H1 (cell line): ENCODE data around the gene SATB2. TPM values are rescaled to one million over a fixed set of nuclear protein-coding genes. Genes with fewer than 3 reads are reported as not detected.

Experiments used
- CTCF ChIA-PET: fragments of 300-600 bp; sonication (Branson Sonifier 250); formaldehyde crosslinking; loops from one replicate; lab custom pipeline; 2021; ENCODE audit not compliant: partially characterized antibody; lab: Charles Lee
- POLR2A ChIA-PET: fragments of 300-600 bp; sonication (Branson Sonifier 250); formaldehyde crosslinking; loops from one replicate; lab custom pipeline; 2021; ENCODE audit warnings: inconsistent platforms; ENCODE audit not compliant: partially characterized antibody; lab: Charles Lee
- DNase-seq, 2 experiments: peaks; one replicate each; pipeline versions ENCODE4 v3.0.0 to v3.0.0-alpha.2; 2010 to 2022; ENCODE audit warnings: low spot score in 2 of 2, low read depth in 1 of 2, mixed read lengths in 1 of 2
- FAIRE-seq: peaks from 2 replicates; lab custom pipeline; 2011; peaks lifted over from hg19 to GRCh38; lab: Jason Lieb, UNC
- H2AFZ ChIP-seq: 2 replicates; pipeline ENCODE4 v1.8.1; 2012; ENCODE audit warnings: low read length, inconsistent platforms
- H2AK5ac ChIP-seq: 2 replicates; pipeline ENCODE4 v1.6.1; 2013; ENCODE audit warnings: low read depth, low read length
- H2BK120ac ChIP-seq: replicated peaks from 2 replicates; pipeline ENCODE3; 2013; ENCODE audit warnings: low read depth, low read length, inconsistent platforms
- H2BK12ac ChIP-seq: 2 replicates; pipeline ENCODE4 v1.6.1; 2013; ENCODE audit warnings: low read depth, low read length
- H2BK15ac ChIP-seq: 2 replicates; pipeline ENCODE4 v1.6.1; 2013; ENCODE audit warnings: low read length
- H2BK20ac ChIP-seq: 2 replicates; pipeline ENCODE4 v1.6.1; 2013; ENCODE audit warnings: low read length
- H2BK5ac ChIP-seq: 2 replicates; pipeline ENCODE4 v1.6.1; 2013; ENCODE audit warnings: low read depth, low read length
- H3K14ac ChIP-seq: 2 replicates; pipeline ENCODE4 v1.6.1; 2013; ENCODE audit warnings: inconsistent platforms; ENCODE audit not compliant: insufficient read length
- H3K18ac ChIP-seq: 2 replicates; pipeline ENCODE4 v1.6.1; 2013; ENCODE audit warnings: low read length; ENCODE audit errors: extremely low read depth
- H3K23ac ChIP-seq: 2 replicates; pipeline ENCODE4 v1.6.1; 2013; ENCODE audit warnings: inconsistent platforms; ENCODE audit not compliant: insufficient read length
- H3K23me2 ChIP-seq: 2 replicates; pipeline ENCODE4 v1.6.1; 2013; ENCODE audit warnings: low read depth, low read length
- H3K27ac ChIP-seq: 2 replicates; pipeline ENCODE4 v1.6.1; 2011; ENCODE audit warnings: low read depth, low read length, inconsistent platforms
- H3K27me3 ChIP-seq, 4 experiments: replicated peaks in 1 of 4; 1 replicate in 1 of 4; 2 replicates in 3 of 4; pipeline versions ENCODE4 v1.6.1 to v1.8.1; 2011 to 2013; ENCODE audit warnings: low read length in 3 of 4, mild to moderate bottlenecking in 3 of 4, inconsistent platforms in 2 of 4, mixed read lengths in 2 of 4, moderate library complexity in 1 of 4; ENCODE audit not compliant: control insufficient read depth in 3 of 4, insufficient read depth in 3 of 4; ENCODE audit errors: extremely low read depth in 1 of 4
- H3K36me3 ChIP-seq, 4 experiments: 2 replicates each; pipeline versions ENCODE4 v1.6.1 to v1.8.1; 2011 to 2013; ENCODE audit warnings: mild to moderate bottlenecking in 4 of 4, low read length in 3 of 4, moderate library complexity in 2 of 4, control low read depth in 1 of 4, inconsistent platforms in 1 of 4; ENCODE audit not compliant: insufficient read depth in 4 of 4, control insufficient read depth in 2 of 4
- H3K4ac ChIP-seq: replicated peaks from 2 replicates; pipeline ENCODE3; 2013; ENCODE audit warnings: low read length, low read depth, mixed read lengths, inconsistent platforms; ENCODE audit not compliant: insufficient read length
- H3K4me1 ChIP-seq, 4 experiments: replicated peaks in 1 of 4; 1 replicate in 1 of 4; 2 replicates in 3 of 4; pipeline versions ENCODE4 v1.6.1 to v1.8.1; 2011 to 2013; ENCODE audit warnings: low read length in 3 of 4, inconsistent platforms in 2 of 4, mixed read lengths in 1 of 4; ENCODE audit not compliant: insufficient read depth in 4 of 4, control insufficient read depth in 3 of 4
- H3K4me2 ChIP-seq, 2 experiments: 2 replicates each; pipeline versions ENCODE4 v1.6.1 to v1.8.1; 2011 to 2013; ENCODE audit warnings: low read depth in 2 of 2, low read length in 2 of 2, control low read depth in 1 of 2, inconsistent platforms in 1 of 2, mild to moderate bottlenecking in 1 of 2; ENCODE audit not compliant: insufficient read depth in 1 of 2
- H3K4me3 ChIP-seq, 4 experiments: fragments of 200-600, 300-600 bp in 1 of 4; sonication (generic), shearing (Covaris generic), sonication (Bioruptor Twin) in 1 of 4; 2 replicates each; pipeline versions ENCODE4 v1.5.1 to v1.8.1; 2011 to 2016; ENCODE audit warnings: low read length in 4 of 4, low read depth in 3 of 4, control low read depth in 2 of 4, inconsistent platforms in 2 of 4, mild to moderate bottlenecking in 2 of 4, mixed read lengths in 1 of 4, moderate library complexity in 1 of 4; ENCODE audit not compliant: insufficient read depth in 2 of 4; ENCODE audit errors: extremely low read depth in 1 of 4
- H3K56ac ChIP-seq: replicated peaks from 2 replicates; pipeline ENCODE3; 2013; ENCODE audit warnings: low read depth, mild to moderate bottlenecking, mixed read lengths, low read length, inconsistent platforms; ENCODE audit not compliant: insufficient read length
- H3K79me1 ChIP-seq: 2 replicates; pipeline ENCODE4 v1.6.1; 2013; ENCODE audit warnings: low read depth, low read length, control low read depth
- H3K79me2 ChIP-seq, 2 experiments: 2 replicates each; pipeline versions ENCODE4 v1.6.1 to v1.8.1; 2012 to 2013; ENCODE audit warnings: low read length in 2 of 2, mild to moderate bottlenecking in 2 of 2, inconsistent platforms in 1 of 2; ENCODE audit not compliant: insufficient read depth in 2 of 2, control insufficient read depth in 1 of 2
- H3K9ac ChIP-seq, 4 experiments: replicated peaks in 1 of 4; 1 replicate in 1 of 4; 2 replicates in 3 of 4; pipeline versions ENCODE4 v1.6.1 to v1.8.1; 2011 to 2013; ENCODE audit warnings: low read depth in 3 of 4, low read length in 3 of 4, control low read depth in 2 of 4, mild to moderate bottlenecking in 2 of 4, moderate library complexity in 2 of 4, inconsistent platforms in 1 of 4; ENCODE audit errors: extremely low read depth in 1 of 4
- H3K9me3 ChIP-seq, 2 experiments: 2 replicates each; pipeline versions ENCODE4 v1.6.1 to v1.8.1; 2012 to 2013; ENCODE audit warnings: mild to moderate bottlenecking in 2 of 2, moderate library complexity in 2 of 2, control low read depth in 1 of 2, inconsistent platforms in 1 of 2, low read depth in 1 of 2, low read length in 1 of 2, mixed read lengths in 1 of 2; ENCODE audit not compliant: insufficient read depth in 2 of 2
- H4K20me1 ChIP-seq, 2 experiments: replicated peaks in 1 of 2; 2 replicates each; pipeline versions ENCODE3 to v1.8.1; 2011 to 2013; ENCODE audit warnings: inconsistent platforms in 2 of 2, low read length in 2 of 2, mild to moderate bottlenecking in 1 of 2; ENCODE audit not compliant: insufficient read depth in 2 of 2, control insufficient read depth in 1 of 2
- H4K5ac ChIP-seq: 2 replicates; pipeline ENCODE4 v1.6.1; 2013; ENCODE audit warnings: low read length, low read depth, mixed read lengths, inconsistent platforms; ENCODE audit not compliant: insufficient read length
- H4K8ac ChIP-seq: 2 replicates; pipeline ENCODE4 v1.8.0; 2013; ENCODE audit warnings: mild to moderate bottlenecking, moderate library complexity, low read length, inconsistent platforms; ENCODE audit not compliant: insufficient read depth; ENCODE audit errors: extremely low read depth
- H4K91ac ChIP-seq: replicated peaks from 2 replicates; pipeline ENCODE3; 2013; ENCODE audit warnings: low read length, mixed read lengths, inconsistent platforms; ENCODE audit not compliant: insufficient read length
- ASH2L ChIP-seq: fragments of 200-600, 300-600 bp; sonication (generic); IDR thresholded peaks from one replicate; pipeline ENCODE4 v1.7.1; 2017; ENCODE audit warnings: low read length
- CBX8 ChIP-seq: fragments of 300-800, 300-1000 bp; sonication (generic); IDR thresholded peaks from 2 replicates; pipeline ENCODE4 v1.7.1; 2016; ENCODE audit warnings: low read depth, low read length, borderline replicate concordance
- CTBP2 ChIP-seq: IDR thresholded peaks from 2 replicates; pipeline ENCODE4 v1.7.0; 2011; ENCODE audit warnings: borderline replicate concordance, mild to moderate bottlenecking, moderate library complexity, mixed read lengths, low read length; ENCODE audit not compliant: insufficient read depth, insufficient read length
- E2F6 ChIP-seq: IDR thresholded peaks from 2 replicates; pipeline ENCODE4 v1.6.1; 2012; ENCODE audit warnings: inconsistent platforms
- EGR1 ChIP-seq: IDR thresholded peaks from 2 replicates; pipeline ENCODE4 v1.6.1; 2011; ENCODE audit warnings: low read depth, low read length, borderline replicate concordance
- JUND ChIP-seq: IDR thresholded peaks from 2 replicates; pipeline ENCODE4 v1.6.1; 2011; ENCODE audit warnings: mild to moderate bottlenecking, improper control_type of control experiment, low read length
- SIN3A ChIP-seq, 2 experiments: IDR thresholded peaks in 1 of 2; conservative IDR thresholded peaks in 1 of 2; 2 replicates each; pipeline ENCODE4 v1.6.1; 2011 to 2012; ENCODE audit warnings: low read length in 2 of 2, improper control_type of control experiment in 1 of 2, low read depth in 1 of 2, mild to moderate bottlenecking in 1 of 2
- SP1 ChIP-seq: IDR thresholded peaks from 2 replicates; pipeline ENCODE4 v1.6.1; 2011; ENCODE audit warnings: low read depth, low read length
- SUZ12 ChIP-seq: fragments of 200-600 bp; sonication (generic); IDR thresholded peaks from 2 replicates; pipeline ENCODE4 v1.6.1; 2012; ENCODE audit warnings: mild to moderate bottlenecking, inconsistent platforms, low read length, moderate library complexity, mixed read lengths
- TCF12 ChIP-seq: IDR thresholded peaks from 2 replicates; pipeline ENCODE4 v1.6.1; 2011; ENCODE audit warnings: low read depth, mild to moderate bottlenecking, low read length
- WGBS, 2 experiments: shearing (Covaris generic) in 1 of 2; methylation state at CpG; one replicate each; pipeline versions ENCODE4 v1.1.6 to v1.1.7; 2013 to 2015; ENCODE audit warnings: low lambda C conversion rate in 2 of 2, mixed read lengths in 2 of 2, inconsistent platforms in 1 of 2, low coverage in 1 of 2, missing lambda C conversion rate in 1 of 2; ENCODE audit not compliant: insufficient replicate concordance in 2 of 2, insufficient coverage in 1 of 2, insufficient read length in 1 of 2; ENCODE audit errors: extremely low coverage in 1 of 2, missing lambda C conversion rate in 1 of 2; 5-methylcytosine and 5-hydroxymethylcytosine counted together
- polyA plus RNA-seq, 7 experiments: library from polyadenylated mRNA; depleted of rRNA in 3 of 7; stranded (reverse) in 5 of 7; unstranded in 2 of 7; fragments of >200 nt in 5 of 7; fragments of 200-250 nt in 2 of 7; gene quantifications; 1 replicate in 5 of 7; 2 replicates in 1 of 7; 4 replicates in 1 of 7; pipeline versions ENCODE4 v1.2.1 to v1.2.3, GENCODE V29; 2011 to 2013; ENCODE audit warnings: missing spikeins in 2 of 7, mixed read lengths in 2 of 7
- total RNA-seq: library from RNA; stranded (reverse); fragmentation: NEBNext Ultra II Directional; extraction: Animal tissue kit (Norgen Biotek cat#: 25700); gene quantifications from 2 replicates; pipeline ENCODE4 v1.2.1, GENCODE V29; 2021

The SATB2 gene
- total and polyA plus RNA-seq, 2 of the 8 experiments (the other 6 are each of a cell fraction or from before 2014, with no cell fraction given) = 1.3 to 5.7 TPM

GRCh38 chr2:199467066-199467822 is 9.5 kb upstream of the SATB2 start:
- Histone ChIP-seq H4K20me1 (peaks cover 4 to 5% of the 10 kb centered on the region in 2 experiments), H3K27ac (no peak overlapping the region), H3K9ac (no peak overlapping the region), H3K4me3 (peak overlapping the region; percentile 16 to 57 (median 25); a peak in 5 of 8 replicates), H3K36me3 (peaks cover 0 to 5% (median 0%) of the 10 kb centered on the region in 4 experiments; a peak in 1 of 8 replicates), H3K79me2 (no peaks in the 10 kb centered on the region), H3K4ac (no peak overlapping the region), H3K56ac (no peak overlapping the region), H2BK15ac (no peak overlapping the region; the same call in 1 of the 2 replicates), H2AFZ (no peak overlapping the region), H3K79me1 (no peaks in the 10 kb centered on the region), H3K23me2 (peaks cover 32% of the 10 kb centered on the region; the same call in 1 of the 2 replicates), H3K18ac (peak overlapping the region; percentile 78), H4K5ac (no peak overlapping the region), H3K27me3 (peaks cover 73 to 98% (median 91%) of the 10 kb centered on the region in 4 experiments), H2BK20ac (no peak overlapping the region), H3K23ac (no peak overlapping the region), H3K9me3 (no peaks in the 10 kb centered on the region), H3K4me1 (peaks cover 8 to 47% (median 22%) of the 10 kb centered on the region in 4 experiments), H4K8ac (no peak overlapping the region), H2BK5ac (no peak overlapping the region), H2BK12ac (peak overlapping the region; percentile 68; the same call in 1 of the 2 replicates), H3K4me2 (peak overlapping the region; percentile 78 to 87), H4K91ac (no peak overlapping the region), H2BK120ac (no peak overlapping the region), H3K14ac (no peak overlapping the region), H2AK5ac (no peak overlapping the region)
- ChIA-PET POLR2A (interaction anchor here (0.8 to 5.9 kb wide), 4 partner anchors 8 to 37 kb away, joined by 3 to 32 read pairs (median 4); partner anchors contain the start of gene SATB2), CTCF (interaction anchor here (0.9 to 12.1 kb wide), 10 partner anchors 11 to 1153 kb away, joined by 3 to 298 read pairs (median 3); no protein-coding TSS in a partner anchor)
- WGBS, 2 experiments = 5% methylated on average over 23 of the region's 23 CpGs; no CpG with 5 or more reads in 1 of the 2 experiments
- FAIRE-seq = peak; percentile 74
- DNase-seq = peak in 1 of 2 experiments; percentile 75
- TF ChIP-seq TCF12 (0 out of 2 replicates have a peak, but pooled peaks have one; percentile 66), E2F6 (peak; percentile 52), ASH2L (peak; percentile 75), SIN3A (conservative IDR thresholded peaks at IDR 0.05 in 1 of 2, IDR thresholded peaks at IDR 0.05 in 1 of 2; ENCODE audit: low read depth in 1 of 2, low read length in 2 of 2) (peak; percentile 38 to 51; a peak in 1 of 4 replicates), JUND (no peak), CTBP2 (peak; percentile 91), EGR1 (peak; percentile 69), CBX8 (peak; percentile 19; the same call in 1 of the 2 replicates), SUZ12 (peak; percentile 3; the same call in 1 of the 2 replicates), SP1 (peak; percentile 67; the same call in 1 of the 2 replicates)
